Stomach (tissue), 9 donors: ENCODE data around the gene HS6ST2. TPM values are rescaled to one million over a fixed set of nuclear protein-coding genes. Genes with fewer than 3 reads are reported as not detected.

Experiments
- DNase-seq, 2 donors: peaks; one replicate each; pipeline versions ENCODE4 v3.0.0 to v3.0.0-alpha.2; 2013 to 2019
- H3K27ac ChIP-seq, 5 donors: fragments of 200-600 bp in 4 of 5; sonication (generic) in 4 of 5; one replicate each; pipeline ENCODE4 v1.5.1; 2013 to 2019; ENCODE audit warnings: mild to moderate bottlenecking in 1 of 5, moderate library complexity in 1 of 5
- H3K27me3 ChIP-seq, 3 donors: fragments of 200-600 bp; sonication (generic); one replicate each; pipeline ENCODE4 v1.5.1; 2017 to 2019; ENCODE audit warnings: mixed run types in 1 of 3
- H3K36me3 ChIP-seq, 4 donors: fragments of 200-600 bp; sonication (generic); 1 replicate in 3 of 4; 2 replicates in 1 of 4; pipeline ENCODE4 v1.5.1; 2016 to 2019
- H3K4me1 ChIP-seq, 4 donors: fragments of 200-600 bp; sonication (generic); one replicate each; pipeline ENCODE4 v1.5.1; 2016 to 2019
- H3K4me3 ChIP-seq, 4 donors: fragments of 200-600 bp; sonication (generic) in 3 of 4; one replicate each; pipeline ENCODE4 v1.5.1; 2016 to 2019; ENCODE audit warnings: mild to moderate bottlenecking in 1 of 4
- H3K9me3 ChIP-seq, 4 donors: fragments of 200-600 bp; sonication (generic); one replicate each; pipeline ENCODE4 v1.5.1; 2016 to 2019
- EP300 ChIP-seq: sonication (generic); formaldehyde crosslinking; IDR thresholded peaks from one replicate; pipeline ENCODE4 v1.6.1; 2017; ENCODE audit warnings: antibody characterized with exemption
- POLR2A ChIP-seq, 4 donors: fragments of 450-650 bp; IDR thresholded peaks; one replicate each; pipeline ENCODE4 v1.6.1; 2016; ENCODE audit warnings: antibody characterized with exemption in 4 of 4, control low read depth in 2 of 4, mild to moderate bottlenecking in 1 of 4, moderate library complexity in 1 of 4
- POLR2AphosphoS5 ChIP-seq, 3 donors: sonication (generic); formaldehyde crosslinking; IDR thresholded peaks; one replicate each; pipeline ENCODE4 v1.6.1; 2016; ENCODE audit warnings: antibody characterized with exemption in 3 of 3
- WGBS, 5 donors: extraction: QIAGEN DNeasy Blood & Tissue Kit in 3 of 5; methylation state at CpG; one replicate each; pipeline versions ENCODE4 v1.1.5 to v1.1.7; 2013 to 2018; 5-methylcytosine and 5-hydroxymethylcytosine counted together
- intact Hi-C: fragments of 100-400 bp; cut with DNase I; formaldehyde crosslinking; loops from one replicate; pipeline ENCODE4 v1.15.1; 2023; ENCODE audit warnings: low total_unique reads
- polyA plus RNA-seq, 3 donors: library from polyadenylated mRNA; stranded (reverse); fragments of 200-250 nt; gene quantifications; one replicate each; pipeline ENCODE4 v1.2.3, GENCODE V29; 2013
- total RNA-seq, 5 donors: library from RNA; depleted of rRNA; stranded (reverse); fragments of >200 nt; gene quantifications; one replicate each; pipeline versions ENCODE4 v1.1.0 to v1.2.3, GENCODE V29; 2014 to 2016
- TF ChIP-seq, protein P1 (sequence below), 7 experiments: fragments of 450-650 bp in 4 of 7; fragments of 200-600 bp in 3 of 7; sonication (generic) in 3 of 7; IDR thresholded peaks; one replicate each; pipeline ENCODE4 v1.5.1; 2016 to 2019; ENCODE audit warnings: antibody characterized with exemption in 7 of 7, control low read depth in 2 of 7, mild to moderate bottlenecking in 1 of 7
- donor health status: healthy with polysubstance abuse.
- donor health status: Bipolar disorder and iron deficiency.
- donor health status: healthy.

Gene HS6ST2
- total and polyA plus RNA-seq, 8 donors, result 0.25 to 4.0 (median 0.89) TPM; not detected in 1

DNA sequence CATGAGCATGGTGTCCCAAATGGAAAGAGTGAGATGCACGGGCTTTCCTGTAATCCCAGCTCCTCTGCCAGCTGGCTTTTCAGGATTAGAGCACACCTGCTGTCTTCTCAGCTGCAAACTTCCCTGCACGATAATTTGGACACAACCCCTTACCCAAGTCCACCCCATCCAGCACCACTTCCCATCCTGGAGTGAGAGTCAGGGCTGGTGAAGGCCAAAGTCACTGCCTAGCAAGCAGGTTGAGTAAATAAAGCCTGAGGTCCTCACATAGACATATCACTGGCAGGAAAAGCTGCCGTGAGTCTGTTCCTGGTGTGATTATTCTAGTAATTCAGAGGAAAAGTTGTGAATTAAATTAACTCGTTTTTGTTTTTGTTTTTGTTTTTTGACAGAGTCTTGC lies 355.7 kb downstream of the HS6ST2 start:
- H3K4me1 ChIP-seq, result no peaks in the 10 kb centered on the region
- H3K36me3 ChIP-seq, result no peaks in the 10 kb centered on the region
- WGBS, 5 donors, result 55 to 73% (median 69%) methylated on average over 4 of the region's 4 CpGs
- intact Hi-C loops, result no loop called here
- no peak overlapping the region for H3K4me3 ChIP-seq
- no peaks in the 10 kb centered on the region for H3K9me3 ChIP-seq
- no peak for DNase-seq
- H3K27me3 ChIP-seq, result peaks cover 0 to 17% (median 0%) of the 10 kb centered on the region in 3 donors
- no peak overlapping the region for H3K27ac ChIP-seq
- TF ChIP-seq, protein P1, sequence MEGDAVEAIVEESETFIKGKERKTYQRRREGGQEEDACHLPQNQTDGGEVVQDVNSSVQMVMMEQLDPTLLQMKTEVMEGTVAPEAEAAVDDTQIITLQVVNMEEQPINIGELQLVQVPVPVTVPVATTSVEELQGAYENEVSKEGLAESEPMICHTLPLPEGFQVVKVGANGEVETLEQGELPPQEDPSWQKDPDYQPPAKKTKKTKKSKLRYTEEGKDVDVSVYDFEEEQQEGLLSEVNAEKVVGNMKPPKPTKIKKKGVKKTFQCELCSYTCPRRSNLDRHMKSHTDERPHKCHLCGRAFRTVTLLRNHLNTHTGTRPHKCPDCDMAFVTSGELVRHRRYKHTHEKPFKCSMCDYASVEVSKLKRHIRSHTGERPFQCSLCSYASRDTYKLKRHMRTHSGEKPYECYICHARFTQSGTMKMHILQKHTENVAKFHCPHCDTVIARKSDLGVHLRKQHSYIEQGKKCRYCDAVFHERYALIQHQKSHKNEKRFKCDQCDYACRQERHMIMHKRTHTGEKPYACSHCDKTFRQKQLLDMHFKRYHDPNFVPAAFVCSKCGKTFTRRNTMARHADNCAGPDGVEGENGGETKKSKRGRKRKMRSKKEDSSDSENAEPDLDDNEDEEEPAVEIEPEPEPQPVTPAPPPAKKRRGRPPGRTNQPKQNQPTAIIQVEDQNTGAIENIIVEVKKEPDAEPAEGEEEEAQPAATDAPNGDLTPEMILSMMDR (IDR thresholded peaks at IDR 0.05), result no peak
- TF ChIP-seq POLR2AphosphoS5 (IDR thresholded peaks at IDR 0.05) (no peak), POLR2A (IDR thresholded peaks at IDR 0.05) (no peak), EP300 (no peak)

DNA sequence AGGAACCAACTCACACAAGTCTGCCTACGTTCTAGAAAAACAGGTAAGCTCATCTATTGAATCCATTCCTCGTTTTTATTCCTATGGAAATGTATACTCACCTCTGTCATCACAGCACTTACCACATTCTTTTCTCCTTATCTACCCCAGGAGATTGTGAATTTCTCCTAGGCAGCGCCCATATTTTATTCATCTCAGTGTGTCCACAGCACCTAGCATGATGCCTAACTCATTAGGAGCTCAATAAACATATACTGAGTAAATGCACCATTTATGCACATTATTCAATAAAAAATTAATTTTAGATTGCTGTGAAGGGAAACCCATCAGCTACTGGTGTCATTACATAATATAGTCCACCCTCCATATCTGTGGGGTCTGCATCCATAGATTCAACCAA lies 363.4 kb downstream of the HS6ST2 start:
- TF ChIP-seq POLR2A (IDR thresholded peaks at IDR 0.05) (no peak), POLR2AphosphoS5 (IDR thresholded peaks at IDR 0.05) (no peak), EP300 (no peak)
- TF ChIP-seq, protein P1 (IDR thresholded peaks at IDR 0.05), result no peak
- no peaks in the 10 kb centered on the region for H3K36me3 ChIP-seq
- intact Hi-C loops, result no loop called here
- no peak overlapping the region for H3K27ac ChIP-seq
- no peak for DNase-seq
- no peak overlapping the region for H3K4me3 ChIP-seq
- H3K27me3 ChIP-seq, result no peaks in the 10 kb centered on the region
- no peaks in the 10 kb centered on the region for H3K4me1 ChIP-seq
- 43 to 74% (median 47%) methylated on average over 3 of the region's 3 CpGs for WGBS, 5 donors
- H3K9me3 ChIP-seq, result no peaks in the 10 kb centered on the region

DNA sequence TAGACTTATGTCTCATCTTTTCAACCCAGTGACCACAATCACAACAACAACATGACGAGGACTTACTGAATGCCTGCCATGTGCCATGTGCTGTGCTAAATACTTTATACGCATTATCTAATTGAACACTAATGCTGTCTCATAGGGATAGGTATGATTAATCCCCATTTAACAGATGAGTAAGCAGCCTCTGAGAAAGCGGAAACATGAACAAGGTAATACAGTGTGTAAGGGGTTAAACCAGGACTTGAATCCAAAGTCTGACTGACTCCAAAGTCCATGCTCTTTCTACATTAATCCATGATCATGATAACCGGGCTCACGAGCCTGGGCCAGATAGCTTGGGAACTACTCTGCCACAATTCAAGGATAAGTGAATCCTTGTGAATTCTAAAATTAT lies 364.3 kb downstream of the HS6ST2 start:
- Histone ChIP-seq H3K27ac (no peak overlapping the region), H3K4me1 (no peaks in the 10 kb centered on the region), H3K4me3 (no peak overlapping the region), H3K9me3 (no peaks in the 10 kb centered on the region), H3K27me3 (peaks cover 0 to 2% (median 0%) of the 10 kb centered on the region in 3 donors), H3K36me3 (no peaks in the 10 kb centered on the region)
- intact Hi-C loops, result no loop called here
- TF ChIP-seq EP300 (no peak), POLR2AphosphoS5 (IDR thresholded peaks at IDR 0.05) (no peak), POLR2A (IDR thresholded peaks at IDR 0.05) (no peak)
- TF ChIP-seq, protein P1 (IDR thresholded peaks at IDR 0.05), result no peak
- DNase-seq, result no peak
- WGBS, 5 donors, result 67 to 78% (median 70%) methylated on average over 5 of the region's 5 CpGs

- H3K27ac ChIP-seq, result no peak overlapping the region
- no peaks in the 10 kb centered on the region for H3K9me3 ChIP-seq
- no peaks in the 10 kb centered on the region for H3K4me1 ChIP-seq
- intact Hi-C loops, result no loop called here
- TF ChIP-seq, protein P1 (IDR thresholded peaks at IDR 0.05), result peak in 3 of 7 experiments; percentile 21 to 26 (median 26)
- TF ChIP-seq POLR2A (IDR thresholded peaks at IDR 0.05), result no peak
- H3K27me3 ChIP-seq, result peaks cover 0 to 6% (median 6%) of the 10 kb centered on the region in 3 donors
- no peaks in the 10 kb centered on the region for H3K36me3 ChIP-seq
- no peak overlapping the region for H3K4me3 ChIP-seq
- peak in 1 of 2 donors; percentile 40 for DNase-seq
- 4 to 36% (median 24%) methylated on average over 2 of the region's 2 CpGs for WGBS, 5 donors
These were observed 365.5 kb downstream of the HS6ST2 start for GRCh38 chrX:132592880-132593279.
